ENCODE data around the gene AQP2.

The AQP2 gene

DNA sequence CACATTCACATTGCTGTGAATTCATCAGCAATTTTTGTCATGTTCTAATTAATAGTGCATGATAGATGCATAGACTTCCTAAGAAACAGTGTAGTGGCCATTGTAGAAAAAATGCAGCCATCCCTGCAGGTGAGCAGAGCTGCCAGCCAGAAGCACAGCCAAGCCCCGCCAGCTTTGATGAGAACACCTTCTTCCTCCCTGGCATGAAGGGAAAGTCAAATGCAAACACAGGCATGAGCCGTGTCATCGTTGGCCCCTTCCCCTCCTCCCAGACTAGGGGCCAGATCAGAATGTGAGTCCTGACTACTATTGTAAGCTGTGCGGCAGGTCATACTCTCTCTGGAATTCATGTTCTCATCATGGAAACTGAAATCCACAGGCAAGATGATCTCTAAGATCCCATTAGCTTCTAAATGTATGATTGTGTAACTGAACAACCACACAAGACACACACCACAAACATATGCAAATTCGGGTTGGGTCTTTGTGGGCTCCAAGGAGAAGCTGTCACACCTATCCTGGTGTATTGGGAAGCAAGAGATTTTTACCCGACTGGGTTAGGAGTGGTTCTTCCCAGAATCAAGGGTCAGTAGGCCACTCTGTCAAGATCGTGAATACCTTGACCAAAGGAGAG, 2.8 kb upstream of the AQP2 start:
- no peak overlapping the region for H3K4me3 ChIP-seq (replicated peaks; ENCODE audit: low read depth, low read length)
- no peaks in the 10 kb centered on the region for H3K36me3 ChIP-seq (ENCODE audit: control insufficient read depth, insufficient read depth, low read length)
- TF ChIP-seq, protein P1, sequence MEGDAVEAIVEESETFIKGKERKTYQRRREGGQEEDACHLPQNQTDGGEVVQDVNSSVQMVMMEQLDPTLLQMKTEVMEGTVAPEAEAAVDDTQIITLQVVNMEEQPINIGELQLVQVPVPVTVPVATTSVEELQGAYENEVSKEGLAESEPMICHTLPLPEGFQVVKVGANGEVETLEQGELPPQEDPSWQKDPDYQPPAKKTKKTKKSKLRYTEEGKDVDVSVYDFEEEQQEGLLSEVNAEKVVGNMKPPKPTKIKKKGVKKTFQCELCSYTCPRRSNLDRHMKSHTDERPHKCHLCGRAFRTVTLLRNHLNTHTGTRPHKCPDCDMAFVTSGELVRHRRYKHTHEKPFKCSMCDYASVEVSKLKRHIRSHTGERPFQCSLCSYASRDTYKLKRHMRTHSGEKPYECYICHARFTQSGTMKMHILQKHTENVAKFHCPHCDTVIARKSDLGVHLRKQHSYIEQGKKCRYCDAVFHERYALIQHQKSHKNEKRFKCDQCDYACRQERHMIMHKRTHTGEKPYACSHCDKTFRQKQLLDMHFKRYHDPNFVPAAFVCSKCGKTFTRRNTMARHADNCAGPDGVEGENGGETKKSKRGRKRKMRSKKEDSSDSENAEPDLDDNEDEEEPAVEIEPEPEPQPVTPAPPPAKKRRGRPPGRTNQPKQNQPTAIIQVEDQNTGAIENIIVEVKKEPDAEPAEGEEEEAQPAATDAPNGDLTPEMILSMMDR (IDR thresholded peaks at IDR 0.05; ENCODE audit: insufficient read depth, low read length, poor library complexity, severe bottlenecking) = no peak
- H3K27me3 ChIP-seq (replicated peaks; ENCODE audit: control insufficient read depth, insufficient read depth, low read length) = peaks cover 2% of the 10 kb centered on the region
- no peak for DNase-seq (ENCODE audit: extremely low read depth, insufficient read length)

DNA sequence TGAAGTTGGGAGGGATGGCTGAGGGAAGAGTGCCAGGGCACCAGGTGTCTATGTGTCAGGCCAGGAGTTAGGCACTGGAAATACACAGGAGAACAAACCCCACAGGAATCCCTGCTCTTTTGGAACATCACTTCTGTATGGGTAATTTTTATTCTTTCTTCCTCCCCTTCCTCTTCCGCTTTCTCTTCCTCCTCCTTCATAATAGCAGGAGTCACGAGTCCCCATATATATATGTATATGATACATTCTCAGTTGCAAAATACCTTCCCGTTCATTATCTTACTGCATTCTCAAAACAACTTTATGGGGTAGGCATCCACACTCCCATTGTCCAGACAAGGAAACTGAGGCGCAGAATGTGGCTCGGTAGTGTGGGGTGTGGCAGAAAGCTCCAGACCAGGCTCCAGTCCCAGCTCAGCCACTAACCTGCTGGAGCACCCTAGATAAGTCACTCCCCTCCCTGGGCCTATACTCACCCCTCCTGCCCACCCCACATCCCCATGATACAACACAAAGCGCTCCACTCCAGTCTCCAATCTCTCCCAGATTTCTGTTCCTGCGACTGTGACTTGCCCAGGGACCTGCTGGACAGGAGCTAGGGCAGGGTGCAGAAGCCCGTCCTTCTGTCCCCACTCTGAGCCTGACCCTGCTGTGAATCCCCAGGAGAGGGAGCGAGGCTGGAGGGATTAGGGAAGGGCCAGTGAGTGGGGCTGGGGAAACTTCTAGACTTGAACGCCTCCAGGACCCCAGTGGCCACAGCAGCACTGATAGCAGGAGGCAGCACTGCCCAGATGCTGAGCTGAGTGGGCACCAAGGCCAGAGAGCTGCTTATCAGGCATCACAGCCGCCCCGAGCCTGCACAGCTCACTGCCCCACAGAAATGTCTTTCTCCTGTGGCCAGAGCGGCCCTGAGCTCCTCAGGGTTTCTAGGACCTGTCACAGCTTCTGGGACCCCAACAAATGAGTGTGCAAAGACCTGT, 1.4 kb upstream of the AQP2 start:
- DNase-seq (ENCODE audit: extremely low read depth, insufficient read length) = no peak
- H3K4me3 ChIP-seq (replicated peaks; ENCODE audit: low read depth, low read length) = no peak overlapping the region
- TF ChIP-seq, protein P1 (IDR thresholded peaks at IDR 0.05; ENCODE audit: insufficient read depth, low read length, poor library complexity, severe bottlenecking) = no peak
- peaks cover 2% of the 10 kb centered on the region for H3K27me3 ChIP-seq (replicated peaks; ENCODE audit: control insufficient read depth, insufficient read depth, low read length)
- no peaks in the 10 kb centered on the region for H3K36me3 ChIP-seq (ENCODE audit: control insufficient read depth, insufficient read depth, low read length)

DNA sequence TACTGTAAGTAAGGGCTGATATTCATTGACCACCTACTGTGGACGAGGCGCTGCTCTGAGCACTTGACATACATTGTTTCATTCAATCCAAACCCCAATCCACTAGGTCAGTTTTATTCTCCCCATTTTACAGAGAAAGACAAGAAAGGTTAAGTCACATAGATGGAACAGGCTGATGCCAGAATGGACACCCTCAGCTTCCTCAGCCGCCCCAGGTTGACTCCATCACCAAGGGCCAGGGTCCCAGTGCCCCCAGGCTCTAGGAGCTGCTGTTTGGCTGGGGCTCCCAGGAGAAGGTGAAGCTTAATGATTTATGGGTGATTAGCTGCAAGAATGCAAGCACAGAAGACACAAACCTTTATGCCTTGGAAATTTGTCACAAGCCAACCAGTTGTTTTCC, 671 bp upstream of the AQP2 start:
- H3K36me3 ChIP-seq (ENCODE audit: control insufficient read depth, insufficient read depth, low read length) = no peaks in the 10 kb centered on the region
- TF ChIP-seq, protein P1 (IDR thresholded peaks at IDR 0.05; ENCODE audit: insufficient read depth, low read length, poor library complexity, severe bottlenecking) = no peak
- no peak overlapping the region for H3K4me3 ChIP-seq (replicated peaks; ENCODE audit: low read depth, low read length)
- peaks cover 3% of the 10 kb centered on the region for H3K27me3 ChIP-seq (replicated peaks; ENCODE audit: control insufficient read depth, insufficient read depth, low read length)
- DNase-seq (ENCODE audit: extremely low read depth, insufficient read length) = no peak

DNA sequence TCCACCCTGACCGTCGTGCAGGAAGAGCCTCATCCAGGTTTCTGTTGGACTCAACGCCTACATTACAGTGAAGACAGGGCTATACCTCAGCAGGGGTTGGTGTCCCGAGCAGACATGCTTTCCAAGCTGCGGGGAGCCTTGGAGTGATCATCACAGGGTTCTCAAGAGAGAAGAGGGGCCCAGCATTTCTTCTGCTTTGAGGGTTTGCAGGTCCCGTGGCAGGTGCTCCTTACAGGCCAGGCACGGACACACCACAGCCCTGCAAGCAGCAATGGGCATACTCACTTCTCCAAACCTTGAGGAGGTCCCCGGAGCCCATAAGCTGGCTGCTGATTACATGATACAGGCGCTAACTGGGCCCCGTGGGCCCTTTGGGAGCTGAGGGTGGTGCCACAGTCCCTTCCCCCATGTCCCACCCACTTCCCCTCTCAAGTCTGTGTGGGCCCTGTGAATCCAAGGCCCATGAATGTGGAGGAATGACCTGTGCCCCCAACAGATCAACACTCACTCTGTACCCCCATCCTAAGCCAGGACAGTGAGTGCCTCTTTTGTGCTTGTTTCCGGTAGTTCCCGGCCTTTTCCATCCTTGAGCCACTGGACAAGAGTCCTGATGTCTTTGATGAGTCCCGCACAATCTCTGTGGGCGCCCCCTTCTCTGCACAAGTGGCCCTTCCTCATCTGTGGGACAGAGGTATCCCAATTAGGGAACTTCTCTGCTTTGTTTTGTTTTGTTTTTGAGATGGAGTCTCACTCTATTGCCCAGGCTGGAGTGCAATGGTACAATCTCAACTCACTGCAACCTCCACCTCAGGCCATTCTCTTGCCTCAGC, 1.1 kb downstream of the AQP2 start:
- TF ChIP-seq, protein P1 (IDR thresholded peaks at IDR 0.05; ENCODE audit: insufficient read depth, low read length, poor library complexity, severe bottlenecking) = no peak

DNA sequence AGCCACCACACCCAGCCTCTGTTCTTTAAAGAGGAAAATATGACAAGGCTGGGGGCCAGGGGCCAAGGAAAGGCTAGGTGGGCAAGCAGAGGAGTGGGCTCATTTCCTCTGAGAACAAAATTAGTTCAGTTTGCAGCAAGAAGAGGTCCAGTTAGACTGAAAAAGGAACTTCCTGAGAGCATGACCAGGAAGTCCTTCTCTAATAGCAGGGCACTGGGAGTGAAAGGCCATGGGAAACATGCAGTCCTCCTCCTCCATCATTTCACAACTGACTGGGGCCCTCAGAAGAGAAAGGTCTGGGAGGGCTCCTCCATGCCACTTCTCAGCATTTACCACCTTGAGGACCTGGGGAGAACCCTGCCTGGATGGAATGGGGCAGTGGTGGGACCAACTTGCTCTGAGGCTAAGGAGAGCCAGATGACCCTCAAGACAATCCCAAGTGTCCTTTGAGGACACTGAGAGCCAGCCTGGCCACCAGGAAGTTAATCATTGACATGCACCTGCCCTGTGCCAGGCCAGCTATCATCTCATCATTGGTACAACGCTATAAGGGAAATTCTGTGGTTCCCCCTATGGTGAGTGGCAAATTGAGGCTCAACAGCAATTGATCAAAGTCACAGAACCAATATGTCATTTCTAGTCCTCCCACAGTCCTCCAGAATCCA, 2.0 kb downstream of the AQP2 start:
- Histone ChIP-seq H3K36me3 (ENCODE audit: control insufficient read depth, insufficient read depth, low read length) (no peaks in the 10 kb centered on the region), H3K27me3 (replicated peaks; ENCODE audit: control insufficient read depth, insufficient read depth, low read length) (peaks cover 5% of the 10 kb centered on the region), H3K4me3 (replicated peaks; ENCODE audit: low read depth, low read length) (no peak overlapping the region)
- TF ChIP-seq, protein P1 (IDR thresholded peaks at IDR 0.05; ENCODE audit: insufficient read depth, low read length, poor library complexity, severe bottlenecking) = no peak
- DNase-seq (ENCODE audit: extremely low read depth, insufficient read length) = no peak

More for the DNA sequence above, 1.1 kb downstream of the AQP2 start:
- Histone ChIP-seq H3K36me3 (ENCODE audit: control insufficient read depth, insufficient read depth, low read length) (no peaks in the 10 kb centered on the region), H3K4me3 (replicated peaks; ENCODE audit: low read depth, low read length) (no peak overlapping the region), H3K27me3 (replicated peaks; ENCODE audit: control insufficient read depth, insufficient read depth, low read length) (peaks cover 5% of the 10 kb centered on the region)
- no peak for DNase-seq (ENCODE audit: extremely low read depth, insufficient read length)

All from GM06990 (cell line).